Parathyroid adenoma (tissue), 2 donors: Measurements from ENCODE around the gene HDAC9.

Experiments used
- H2AFZ ChIP-seq: fragments of 300-600 bp; sonication (generic); one replicate; pipeline ENCODE4 v1.7.0; 2017; ENCODE audit warnings: antibody characterized with exemption, mild to moderate bottlenecking
- H3K27ac ChIP-seq: fragments of 300-600 bp; sonication (generic); one replicate; pipeline ENCODE4 v1.7.0; 2017
- H3K27me3 ChIP-seq: fragments of 300-600 bp; sonication (generic); one replicate; pipeline ENCODE4 v1.7.0; 2017; ENCODE audit warnings: low read length; ENCODE audit not compliant: control insufficient read depth, insufficient read depth
- H3K36me3 ChIP-seq: fragments of 300-600 bp; sonication (generic); one replicate; pipeline ENCODE4 v1.7.0; 2017; ENCODE audit warnings: low read length; ENCODE audit not compliant: control insufficient read depth, insufficient read depth
- H3K4me1 ChIP-seq: fragments of 300-600 bp; sonication (generic); one replicate; pipeline ENCODE4 v1.7.0; 2017; ENCODE audit warnings: control low read depth
- H3K4me2 ChIP-seq: fragments of 300-600 bp; sonication (generic); one replicate; pipeline ENCODE4 v1.7.0; 2017; ENCODE audit warnings: low read length
- H3K4me3 ChIP-seq: fragments of 300-600 bp; sonication (generic); one replicate; pipeline ENCODE4 v1.7.0; 2017; ENCODE audit warnings: low read depth, low read length
- H3K79me2 ChIP-seq: fragments of 300-600 bp; sonication (generic); one replicate; pipeline ENCODE4 v1.7.0; 2017; ENCODE audit warnings: control low read depth
- H3K9ac ChIP-seq: fragments of 300-600 bp; sonication (generic); one replicate; pipeline ENCODE4 v1.7.0; 2017; ENCODE audit warnings: mild to moderate bottlenecking
- H3K9me3 ChIP-seq: fragments of 300-600 bp; sonication (generic); one replicate; pipeline ENCODE4 v1.7.0; 2017; ENCODE audit warnings: low read length; ENCODE audit not compliant: control insufficient read depth
- CTCF ChIP-seq: fragments of 300-600 bp; sonication (generic); IDR thresholded peaks from one replicate; pipeline ENCODE4 v1.7.0; 2017; ENCODE audit warnings: antibody characterized with exemption, mild to moderate bottlenecking
- donor health status: primary hyperparathyroidism.

HDAC9 gene

GRCh38 chr7:18808026-18808425 is 312.5 kb downstream of the HDAC9 start:
- Histone ChIP-seq H2AFZ (no peak overlapping the region), H3K9ac (no peak overlapping the region), H3K4me1 (no peaks in the 10 kb centered on the region), H3K79me2 (no peaks in the 10 kb centered on the region), H3K36me3 (no peaks in the 10 kb centered on the region), H3K4me2 (no peak overlapping the region), H3K4me3 (no peak overlapping the region), H3K27ac (no peak overlapping the region), H3K9me3 (no peaks in the 10 kb centered on the region), H3K27me3 (no peaks in the 10 kb centered on the region)
- no peak for TF ChIP-seq CTCF

GRCh38 chr7:18815261-18815960 is 319.9 kb downstream of the HDAC9 start:
- Histone ChIP-seq H3K4me2 (no peak overlapping the region), H3K27ac (no peak overlapping the region), H3K9me3 (no peaks in the 10 kb centered on the region), H3K79me2 (no peaks in the 10 kb centered on the region), H3K36me3 (no peaks in the 10 kb centered on the region), H3K4me1 (no peaks in the 10 kb centered on the region), H2AFZ (no peak overlapping the region), H3K9ac (no peak overlapping the region), H3K4me3 (no peak overlapping the region), H3K27me3 (no peaks in the 10 kb centered on the region)
- TF ChIP-seq CTCF = no peak

- Histone ChIP-seq H2AFZ (no peak overlapping the region), H3K4me1 (no peaks in the 10 kb centered on the region), H3K27ac (no peak overlapping the region), H3K36me3 (no peaks in the 10 kb centered on the region), H3K9ac (no peak overlapping the region), H3K79me2 (no peaks in the 10 kb centered on the region), H3K27me3 (no peaks in the 10 kb centered on the region), H3K4me2 (no peak overlapping the region), H3K4me3 (no peak overlapping the region), H3K9me3 (no peaks in the 10 kb centered on the region)
- TF ChIP-seq CTCF = no peak
These were observed 325.4 kb downstream of the HDAC9 start for GRCh38 chr7:18820981-18821380.

- no peak overlapping the region for H2AFZ ChIP-seq
- no peaks in the 10 kb centered on the region for H3K36me3 ChIP-seq
- H3K4me1 ChIP-seq = no peaks in the 10 kb centered on the region
- H3K4me2 ChIP-seq = no peak overlapping the region
- no peak for TF ChIP-seq CTCF
- no peaks in the 10 kb centered on the region for H3K79me2 ChIP-seq
- H3K9me3 ChIP-seq = no peaks in the 10 kb centered on the region
- no peak overlapping the region for H3K27ac ChIP-seq
- no peak overlapping the region for H3K9ac ChIP-seq
- H3K4me3 ChIP-seq = no peak overlapping the region
- no peaks in the 10 kb centered on the region for H3K27me3 ChIP-seq
These were observed 326.0 kb downstream of the HDAC9 start for GRCh38 chr7:18821554-18821953.

- Histone ChIP-seq H3K4me3 (no peak overlapping the region), H3K4me2 (no peak overlapping the region), H3K9ac (no peak overlapping the region), H2AFZ (no peak overlapping the region), H3K4me1 (no peaks in the 10 kb centered on the region), H3K27me3 (no peaks in the 10 kb centered on the region), H3K36me3 (no peaks in the 10 kb centered on the region), H3K27ac (no peak overlapping the region), H3K79me2 (no peaks in the 10 kb centered on the region), H3K9me3 (no peaks in the 10 kb centered on the region)
- TF ChIP-seq CTCF = no peak
These were observed 328.6 kb downstream of the HDAC9 start for GRCh38 chr7:18824157-18824556.
